Stimulated activated CD4-positive, alpha-beta T cell treated with anti-CD3 and anti-CD28 coated beads, Interleukin-1b, Interleukin-23, amount 100 ng/mL, for 24 hours (primary cell): ENCODE measurements around the gene RWDD2A.
"Not testable (repeated sequence)": the region's sequence is repeated elsewhere in the genome, so short reads cannot be mapped to it uniquely, and the experiment has no call there.

ENCODE experiments used
- DNase-seq, 4 experiments: peaks; one replicate each; pipeline ENCODE4 v3.0.0-alpha.2; 2020; ENCODE audit warnings: low read depth in 4 of 4, low spot score in 1 of 4

The RWDD2A gene

GRCh38 chr6:83192871-83193746, at the start of gene RWDD2A, which contains the start of gene PGM3:
Gene RWDD2A, plus strand, starts transcription at chr6:83193357. Its CDS starts 1,095 bp downstream, at chr6:83194452.
Gene PGM3, minus strand, starts transcription at chr6:83193265. Its CDS starts 2,253 bp downstream, at chr6:83191012.
- DNase-seq = peak; percentile 63 to 84 (median 82)

DNA sequence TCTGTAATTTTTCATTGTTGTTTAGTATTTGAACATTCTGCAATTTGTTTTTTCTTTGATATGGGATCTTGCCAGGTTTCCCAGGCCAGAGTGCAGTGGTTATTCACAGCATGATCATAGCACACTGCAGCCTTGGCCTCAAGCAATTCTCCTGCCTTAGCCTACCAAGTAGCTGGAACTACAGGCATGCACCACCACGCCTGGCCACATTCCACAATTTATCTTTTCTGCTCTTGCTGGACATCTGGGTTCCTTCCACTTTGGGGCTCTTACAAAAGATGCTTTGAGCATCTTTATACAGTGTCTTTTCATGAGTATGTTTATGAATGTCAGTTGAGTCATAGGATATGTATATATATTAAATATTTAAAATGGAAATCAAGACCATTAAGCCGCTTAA, 42.0 kb upstream of the RWDD2A start:
- no peak for DNase-seq

GRCh38 chr6:83152913-83153312, 40.2 kb upstream of the RWDD2A start:
- no peak for DNase-seq

DNA sequence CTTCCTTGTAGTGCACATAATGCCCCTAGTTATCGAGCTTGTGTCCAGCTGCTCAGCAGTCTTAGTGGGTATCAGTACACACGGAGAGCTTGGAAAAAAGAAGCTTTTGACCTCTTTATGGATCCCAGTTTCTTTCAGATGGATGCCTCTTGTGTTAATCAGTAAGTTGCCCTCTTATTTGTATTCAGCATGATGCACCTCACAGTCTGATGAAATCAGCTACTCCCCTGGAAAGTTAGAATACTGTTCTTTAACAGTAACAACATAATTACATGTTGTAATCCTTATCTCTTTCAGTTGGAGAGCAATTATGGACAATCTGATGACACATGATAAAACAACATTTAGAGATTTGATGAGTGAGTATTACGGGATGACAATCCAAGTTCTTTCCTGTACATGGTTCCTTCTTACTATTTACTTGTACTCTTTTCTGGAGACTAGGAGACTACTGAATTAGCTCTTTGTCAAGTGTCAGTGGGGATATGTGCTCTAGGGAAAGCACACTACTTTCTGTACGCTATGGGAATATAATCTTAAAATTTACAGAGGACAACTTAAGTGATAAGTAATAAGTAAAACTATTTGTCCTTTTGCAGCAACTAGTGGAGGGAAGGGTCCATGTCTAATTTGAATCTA, 39.2 kb upstream of the RWDD2A start:
- no peak for DNase-seq

- no peak for DNase-seq
Measured at GRCh38 chr6:83155794-83156193, 37.4 kb upstream of the RWDD2A start.

- no peak for DNase-seq
Measured at GRCh38 chr6:83160167-83160566, 33.0 kb upstream of the RWDD2A start.

- no peak for DNase-seq
Measured at GRCh38 chr6:83167726-83168278, 25.4 kb upstream of the RWDD2A start.

DNA sequence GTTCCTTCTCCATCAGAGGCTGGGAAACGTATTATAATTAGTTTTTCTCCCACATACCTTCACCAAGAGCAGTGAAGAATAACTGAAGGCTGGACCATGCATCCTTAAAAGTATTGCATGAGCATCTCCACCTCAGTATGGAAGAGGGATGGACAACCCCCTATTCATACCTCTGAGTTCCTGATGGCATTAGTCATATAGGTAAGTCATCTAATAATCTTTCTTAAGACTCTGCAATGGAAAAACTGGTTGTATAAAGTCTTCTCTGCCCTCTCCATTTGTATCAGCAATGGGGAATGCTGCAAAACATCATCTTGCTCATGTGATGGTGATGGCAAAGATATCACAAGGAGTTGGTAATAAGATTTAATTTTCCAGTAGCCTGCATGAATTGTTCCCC, 24.6 kb upstream of the RWDD2A start:
- no peak for DNase-seq

GRCh38 chr6:83169106-83169505, 24.1 kb upstream of the RWDD2A start:
- no peak for DNase-seq

DNA sequence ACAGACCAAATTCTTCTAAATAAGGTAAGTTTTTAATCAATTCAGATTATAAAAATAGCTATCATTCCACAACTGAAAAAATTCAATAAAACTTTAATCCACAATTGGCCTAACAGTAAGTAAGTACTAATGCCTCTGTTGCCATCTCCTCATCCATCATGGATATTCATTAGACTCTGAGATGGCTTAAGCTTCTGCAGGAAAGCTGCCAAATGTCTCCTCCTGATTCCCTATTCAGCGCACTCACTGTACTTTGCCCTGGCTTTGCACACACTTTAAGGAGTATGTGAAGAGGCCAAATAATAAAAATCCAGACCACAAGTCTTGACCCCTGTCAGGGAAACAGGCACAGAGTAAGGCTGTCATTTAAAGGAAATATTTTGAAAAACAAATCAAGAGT, 23.6 kb upstream of the RWDD2A start:
- DNase-seq = no peak

GRCh38 chr6:83176246-83176645, 16.9 kb upstream of the RWDD2A start:
- DNase-seq = no peak

GRCh38 chr6:83180426-83180950, 12.7 kb upstream of the RWDD2A start:
- DNase-seq = no peak

DNA sequence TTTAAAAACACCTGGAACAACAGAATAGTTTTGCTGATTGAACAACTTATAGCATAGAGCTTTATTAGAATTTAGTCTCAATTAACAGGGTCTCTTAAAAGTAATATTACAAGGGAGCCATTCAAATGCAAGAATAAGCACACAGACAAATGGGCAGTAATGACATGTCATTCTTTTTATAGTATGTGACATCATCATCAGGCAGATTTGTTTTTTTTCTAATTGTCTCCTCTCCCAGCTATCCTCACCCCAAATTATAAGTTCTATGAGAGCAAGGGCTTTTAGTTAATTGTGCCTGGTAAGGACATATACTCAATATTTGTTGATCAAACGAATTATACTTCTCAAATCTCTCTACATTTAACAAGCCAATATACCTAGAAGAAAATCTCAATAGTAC, 11.0 kb upstream of the RWDD2A start:
- no peak for DNase-seq

- no peak for DNase-seq
Measured at GRCh38 chr6:83183082-83183828, 9.9 kb upstream of the RWDD2A start.

GRCh38 chr6:83185096-83185495, 8.1 kb upstream of the RWDD2A start:
- no peak for DNase-seq

- no peak for DNase-seq
Measured at GRCh38 chr6:83188501-83188900, 4.7 kb upstream of the RWDD2A start.

DNA sequence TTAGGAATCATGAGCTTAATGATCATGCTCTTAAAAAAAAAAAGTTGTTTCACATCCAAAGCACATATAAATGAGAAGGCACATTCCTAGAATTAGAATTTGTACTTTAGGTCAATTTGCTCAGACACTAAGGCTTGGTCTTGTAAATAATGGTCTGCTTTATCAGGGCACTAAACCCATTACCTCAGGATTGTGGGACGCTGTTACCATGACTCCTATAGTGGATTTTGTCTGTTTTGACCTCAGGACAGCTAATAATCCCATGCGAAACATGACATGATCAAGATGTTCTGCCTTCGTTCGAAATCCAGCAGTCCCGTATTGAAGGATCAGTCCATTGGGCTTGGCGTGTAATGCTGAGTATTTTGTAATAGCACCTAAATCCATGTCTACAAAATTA, 2.5 kb upstream of the RWDD2A start:
- no peak for DNase-seq

DNA sequence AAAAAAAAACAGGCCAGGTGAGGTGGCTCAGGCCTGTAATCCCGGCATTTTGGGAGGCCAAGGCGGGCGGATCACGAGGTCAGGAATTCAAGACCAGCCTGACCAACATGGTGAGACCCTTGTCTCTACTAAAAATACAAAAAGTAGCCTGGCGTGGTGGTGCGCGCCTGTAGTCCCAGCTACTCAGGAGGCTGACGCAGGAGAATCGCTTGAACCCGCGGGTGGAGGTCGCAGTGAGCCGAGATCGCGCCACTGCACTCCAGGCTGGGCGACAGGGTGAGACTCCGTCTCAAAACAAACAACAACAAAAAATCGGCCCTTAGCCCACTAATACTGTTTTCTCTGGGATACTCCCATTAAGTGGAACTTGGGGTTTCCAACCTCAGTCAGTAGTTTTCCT, 1.2 kb upstream of the RWDD2A start:
- not testable (repeated sequence) for DNase-seq

- DNase-seq = no peak
Measured at GRCh38 chr6:83192456-83192855, 701 bp upstream of the RWDD2A start.

- peak in 2 of 4 experiments; percentile 1 to 4 for DNase-seq
Measured at GRCh38 chr6:83193747-83194566, 800 bp downstream of the RWDD2A start.
